ENCODE results near the gene TNRC6C.

TNRC6C gene

GRCh38 chr17:77948690-77949114, 9.8 kb upstream of the TNRC6C start (continued):
- TF ChIP-seq ZNF398 (tag by site-specific recombination; IDR thresholded peaks at IDR 0.05) (no peak), ZNF202 (tag by site-specific recombination; IDR thresholded peaks at IDR 0.05; ENCODE audit: borderline replicate concordance) (no peak), ZNF354C (tag by site-specific recombination; IDR thresholded peaks at IDR 0.05; ENCODE audit: borderline replicate concordance, low read depth) (no peak), SALL2 (tag by site-specific recombination; IDR thresholded peaks at IDR 0.05; ENCODE audit: borderline replicate concordance) (no peak), GLIS2 (tag by site-specific recombination; IDR thresholded peaks at IDR 0.05) (no peak), ZNF530 (tag by site-specific recombination; IDR thresholded peaks at IDR 0.05; ENCODE audit: low read depth) (no peak), SP3 (tag by site-specific recombination; IDR thresholded peaks at IDR 0.05) (0 out of 2 replicates have a peak, but pooled peaks have one; percentile 21), ZNF48 (tag by site-specific recombination; IDR thresholded peaks at IDR 0.05) (no peak), PRDM1 (tag by site-specific recombination; IDR thresholded peaks at IDR 0.05) (no peak), BCL11A (tag by site-specific recombination; IDR thresholded peaks at IDR 0.05; ENCODE audit: low read depth) (no peak), ZNF2 (tag by site-specific recombination; IDR thresholded peaks at IDR 0.05) (no peak), ZNF514 (tag by site-specific recombination; IDR thresholded peaks at IDR 0.05) (no peak), ZNF280C (tag by site-specific recombination; IDR thresholded peaks at IDR 0.05) (no peak), ZNF600 (tag by site-specific recombination; IDR thresholded peaks at IDR 0.05) (peak; percentile 69; the same call in 1 of the 2 replicates), ZNF830 (tag by site-specific recombination; IDR thresholded peaks at IDR 0.05; ENCODE audit: low read depth) (no peak), KLF17 (tag by site-specific recombination; IDR thresholded peaks at IDR 0.05) (no peak), KLF16 (tag by site-specific recombination; IDR thresholded peaks at IDR 0.05) (no peak), ZNF280D (tag by site-specific recombination; IDR thresholded peaks at IDR 0.05) (no peak), ZSCAN5A (tag by site-specific recombination; IDR thresholded peaks at IDR 0.05) (no peak)

All from HEK293 (cell line).